Mucosa of rectum (tissue), 2 donors: Measurements from ENCODE around the gene AP1S3.

Experiments used
- H3K27ac ChIP-seq, 2 donors: one replicate each; pipeline ENCODE4 v1.7.0; 2013; ENCODE audit warnings: inconsistent platforms in 2 of 2, low read depth in 2 of 2, low read length in 2 of 2
- H3K27me3 ChIP-seq, 2 donors: one replicate each; pipeline ENCODE4 v1.7.0; 2013; ENCODE audit warnings: low read length in 2 of 2; ENCODE audit not compliant: control insufficient read depth in 2 of 2, insufficient read depth in 2 of 2
- H3K36me3 ChIP-seq, 2 donors: one replicate each; pipeline ENCODE4 v1.7.0; 2013; ENCODE audit warnings: low read length in 2 of 2; ENCODE audit not compliant: control insufficient read depth in 2 of 2, insufficient read depth in 2 of 2
- H3K4me1 ChIP-seq, 2 donors: one replicate each; pipeline ENCODE4 v1.7.0; 2013; ENCODE audit warnings: low read length in 2 of 2, mild to moderate bottlenecking in 1 of 2; ENCODE audit not compliant: control insufficient read depth in 2 of 2, insufficient read depth in 2 of 2
- H3K4me3 ChIP-seq, 2 donors: one replicate each; pipeline ENCODE4 v1.7.0; 2013; ENCODE audit warnings: low read length in 2 of 2
- H3K9ac ChIP-seq, 2 donors: one replicate each; pipeline ENCODE4 v1.7.0; 2013; ENCODE audit warnings: low read length in 2 of 2, low read depth in 1 of 2, mild to moderate bottlenecking in 1 of 2
- H3K9me3 ChIP-seq, 2 donors: one replicate each; pipeline ENCODE4 v1.7.0; 2013; ENCODE audit warnings: low read length in 2 of 2; ENCODE audit not compliant: control insufficient read depth in 2 of 2
- donor health status: healthy.
- donor health status: Normal muscosa, but diverticular disease.

The AP1S3 gene

GRCh38 chr2:223832241-223832903, 5.0 kb downstream of the AP1S3 start:
- H3K9me3 ChIP-seq = no peaks in the 10 kb centered on the region
- no peak overlapping the region for H3K27ac ChIP-seq
- H3K9ac ChIP-seq = no peak overlapping the region
- no peak overlapping the region for H3K4me3 ChIP-seq
- no peaks in the 10 kb centered on the region for H3K36me3 ChIP-seq
- H3K27me3 ChIP-seq = no peaks in the 10 kb centered on the region
- peaks cover 7 to 10% of the 10 kb centered on the region in 2 donors for H3K4me1 ChIP-seq

- Histone ChIP-seq H3K9me3 (no peaks in the 10 kb centered on the region), H3K27ac (no peak overlapping the region), H3K36me3 (no peaks in the 10 kb centered on the region), H3K4me3 (no peak overlapping the region), H3K4me1 (no peaks in the 10 kb centered on the region), H3K27me3 (no peaks in the 10 kb centered on the region), H3K9ac (no peak overlapping the region)
Observed at GRCh38 chr2:223829128-223829527, 8.3 kb downstream of the AP1S3 start.

GRCh38 chr2:223828314-223828713, 9.1 kb downstream of the AP1S3 start:
- Histone ChIP-seq H3K4me3 (no peak overlapping the region), H3K27me3 (no peaks in the 10 kb centered on the region), H3K9me3 (no peaks in the 10 kb centered on the region)

DNA sequence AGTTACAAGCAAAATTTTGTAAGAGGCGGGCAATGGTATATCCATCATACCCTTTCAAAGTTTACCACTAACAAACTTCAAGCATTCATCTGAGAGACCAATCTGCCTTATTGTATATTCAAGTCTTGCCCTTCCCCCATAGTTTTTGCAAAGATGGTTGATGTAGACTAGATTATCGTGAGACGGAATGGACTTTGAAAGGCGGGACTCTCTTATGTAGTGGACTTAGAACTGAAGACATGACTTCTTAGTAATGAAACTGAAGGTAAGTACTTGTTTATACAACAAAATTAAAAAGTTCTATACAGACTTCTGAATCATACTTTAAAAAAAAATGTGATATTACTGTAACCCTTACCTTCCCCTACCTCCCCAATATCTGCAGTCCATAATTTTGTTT, 10.4 kb downstream of the AP1S3 start:
- H3K27me3 ChIP-seq = no peaks in the 10 kb centered on the region
- H3K9ac ChIP-seq = no peak overlapping the region
- H3K27ac ChIP-seq = no peak overlapping the region
- no peaks in the 10 kb centered on the region for H3K4me1 ChIP-seq
- no peaks in the 10 kb centered on the region for H3K9me3 ChIP-seq
- H3K36me3 ChIP-seq = no peaks in the 10 kb centered on the region
- no peak overlapping the region for H3K4me3 ChIP-seq

More at GRCh38 chr2:223828314-223828713, 9.1 kb downstream of the AP1S3 start:
- H3K27ac ChIP-seq = no peak overlapping the region
- no peaks in the 10 kb centered on the region for H3K36me3 ChIP-seq
- no peak overlapping the region for H3K9ac ChIP-seq
- H3K4me1 ChIP-seq = no peaks in the 10 kb centered on the region

DNA sequence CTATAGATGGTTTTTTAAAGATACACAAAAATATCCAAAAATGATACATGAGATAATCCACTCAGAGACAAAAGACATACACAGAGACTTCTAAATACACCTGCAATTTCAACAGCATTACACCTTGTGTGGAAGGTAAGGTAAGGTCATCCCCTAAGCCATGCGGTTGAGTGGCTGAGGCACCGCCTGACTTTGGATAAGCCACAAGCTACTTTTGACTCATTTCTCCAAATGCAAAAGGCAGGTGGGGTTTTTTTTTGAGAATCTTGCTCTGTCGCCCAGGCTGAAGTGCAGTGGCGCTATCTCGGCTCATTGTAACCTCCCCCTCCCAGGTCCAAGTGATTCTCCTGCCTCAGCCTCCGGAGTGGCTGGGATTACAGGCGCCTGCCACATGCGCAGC, 13.1 kb downstream of the AP1S3 start:
- no peak overlapping the region for H3K9ac ChIP-seq
- H3K4me1 ChIP-seq = no peaks in the 10 kb centered on the region

GRCh38 chr2:223822818-223823217, 14.6 kb downstream of the AP1S3 start:
- no peaks in the 10 kb centered on the region for H3K4me1 ChIP-seq
- H3K27ac ChIP-seq = no peak overlapping the region
- H3K36me3 ChIP-seq = no peaks in the 10 kb centered on the region
- H3K27me3 ChIP-seq = no peaks in the 10 kb centered on the region
- no peak overlapping the region for H3K4me3 ChIP-seq
- H3K9me3 ChIP-seq = no peaks in the 10 kb centered on the region
- H3K9ac ChIP-seq = no peak overlapping the region

More for the DNA sequence above, 13.1 kb downstream of the AP1S3 start:
- Histone ChIP-seq H3K9me3 (no peaks in the 10 kb centered on the region), H3K27ac (no peak overlapping the region), H3K36me3 (no peaks in the 10 kb centered on the region), H3K4me3 (no peak overlapping the region), H3K27me3 (no peaks in the 10 kb centered on the region)

- Histone ChIP-seq H3K27me3 (no peaks in the 10 kb centered on the region), H3K36me3 (no peaks in the 10 kb centered on the region), H3K4me1 (no peaks in the 10 kb centered on the region), H3K4me3 (no peak overlapping the region), H3K9ac (no peak overlapping the region), H3K27ac (no peak overlapping the region), H3K9me3 (no peaks in the 10 kb centered on the region)
Observed at GRCh38 chr2:223820549-223820948, 16.8 kb downstream of the AP1S3 start.

- no peaks in the 10 kb centered on the region for H3K36me3 ChIP-seq
- H3K4me1 ChIP-seq = no peaks in the 10 kb centered on the region
- no peaks in the 10 kb centered on the region for H3K27me3 ChIP-seq
- no peak overlapping the region for H3K27ac ChIP-seq
- H3K4me3 ChIP-seq = no peak overlapping the region
- H3K9me3 ChIP-seq = no peaks in the 10 kb centered on the region
- no peak overlapping the region for H3K9ac ChIP-seq
Observed at GRCh38 chr2:223819891-223820290, 17.5 kb downstream of the AP1S3 start.

GRCh38 chr2:223815884-223816570, 21.4 kb downstream of the AP1S3 start:
- Histone ChIP-seq H3K36me3 (no peaks in the 10 kb centered on the region), H3K4me3 (no peak overlapping the region), H3K27me3 (no peaks in the 10 kb centered on the region), H3K9me3 (no peaks in the 10 kb centered on the region), H3K9ac (no peak overlapping the region), H3K27ac (no peak overlapping the region), H3K4me1 (no peaks in the 10 kb centered on the region)

DNA sequence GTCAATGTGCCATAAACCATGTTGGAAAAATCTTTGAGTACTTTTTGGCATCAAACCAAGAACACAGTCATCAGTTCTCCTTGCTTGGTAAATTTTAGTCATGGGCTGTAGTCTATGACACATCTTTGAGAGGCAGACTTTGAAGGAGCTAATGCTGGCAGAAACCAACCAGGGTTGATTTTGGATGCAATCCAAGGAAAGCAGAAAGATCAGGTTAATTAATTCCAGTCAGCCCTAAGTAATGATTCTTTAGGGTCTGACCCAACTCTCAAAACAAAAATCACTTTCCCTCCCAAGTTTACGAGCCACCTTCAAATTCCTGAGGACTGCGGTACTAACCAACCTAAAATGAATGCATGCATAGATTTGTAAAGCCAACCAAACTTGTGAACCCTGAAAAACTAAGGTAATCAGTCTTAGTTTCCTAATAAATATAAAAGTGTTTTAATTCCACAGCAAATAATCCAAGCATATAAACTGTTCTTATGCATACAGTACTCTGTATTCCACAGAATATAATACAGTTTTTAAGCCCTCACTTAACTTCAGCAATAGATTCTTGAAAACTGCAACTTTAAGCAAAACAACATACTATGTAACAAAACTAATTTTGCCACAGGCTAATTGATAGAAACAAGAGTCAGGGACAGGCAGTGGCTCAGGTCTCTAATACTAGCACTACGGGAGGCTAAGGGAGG, 22.0 kb downstream of the AP1S3 start:
- H3K27ac ChIP-seq = no peak overlapping the region

More for the DNA sequence above, 22.0 kb downstream of the AP1S3 start:
- no peak overlapping the region for H3K4me3 ChIP-seq
- H3K4me1 ChIP-seq = no peaks in the 10 kb centered on the region
- H3K27me3 ChIP-seq = no peaks in the 10 kb centered on the region
- H3K9me3 ChIP-seq = no peaks in the 10 kb centered on the region
- no peaks in the 10 kb centered on the region for H3K36me3 ChIP-seq
- no peak overlapping the region for H3K9ac ChIP-seq
